ENCODE data around the gene SPAG7.

The SPAG7 gene

GRCh38 chr17:4942760-4943508, 24.7 kb downstream of the SPAG7 start:
- TF ChIP-seq, protein P1, sequence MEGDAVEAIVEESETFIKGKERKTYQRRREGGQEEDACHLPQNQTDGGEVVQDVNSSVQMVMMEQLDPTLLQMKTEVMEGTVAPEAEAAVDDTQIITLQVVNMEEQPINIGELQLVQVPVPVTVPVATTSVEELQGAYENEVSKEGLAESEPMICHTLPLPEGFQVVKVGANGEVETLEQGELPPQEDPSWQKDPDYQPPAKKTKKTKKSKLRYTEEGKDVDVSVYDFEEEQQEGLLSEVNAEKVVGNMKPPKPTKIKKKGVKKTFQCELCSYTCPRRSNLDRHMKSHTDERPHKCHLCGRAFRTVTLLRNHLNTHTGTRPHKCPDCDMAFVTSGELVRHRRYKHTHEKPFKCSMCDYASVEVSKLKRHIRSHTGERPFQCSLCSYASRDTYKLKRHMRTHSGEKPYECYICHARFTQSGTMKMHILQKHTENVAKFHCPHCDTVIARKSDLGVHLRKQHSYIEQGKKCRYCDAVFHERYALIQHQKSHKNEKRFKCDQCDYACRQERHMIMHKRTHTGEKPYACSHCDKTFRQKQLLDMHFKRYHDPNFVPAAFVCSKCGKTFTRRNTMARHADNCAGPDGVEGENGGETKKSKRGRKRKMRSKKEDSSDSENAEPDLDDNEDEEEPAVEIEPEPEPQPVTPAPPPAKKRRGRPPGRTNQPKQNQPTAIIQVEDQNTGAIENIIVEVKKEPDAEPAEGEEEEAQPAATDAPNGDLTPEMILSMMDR (IDR thresholded peaks at IDR 0.05; ENCODE audit: insufficient read depth, low read depth, low read length, missing control alignments), result no peak
- no peak overlapping the region for H3K4me3 ChIP-seq (ENCODE audit: low read length)
- no peak for DNase-seq (ENCODE audit: low read depth)

DNA sequence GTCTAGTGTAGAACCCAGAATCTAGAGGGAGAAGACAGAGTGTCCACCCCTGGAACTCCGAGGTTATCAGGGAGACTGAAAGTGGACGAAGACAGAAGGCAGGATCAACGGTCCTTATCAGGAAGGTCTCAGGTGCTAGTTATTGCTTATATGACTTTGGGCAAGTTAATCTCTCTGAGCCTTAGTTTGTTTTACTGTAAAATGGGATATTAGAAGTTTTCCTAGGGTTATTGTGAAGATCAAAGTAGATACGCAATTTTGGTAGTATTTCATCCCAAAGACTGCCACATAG, 26.4 kb downstream of the SPAG7 start:
- TF ChIP-seq, protein P1 (IDR thresholded peaks at IDR 0.05; ENCODE audit: insufficient read depth, low read depth, low read length, missing control alignments), result no peak
- DNase-seq (ENCODE audit: low read depth), result no peak
- H3K4me3 ChIP-seq (ENCODE audit: low read length), result peak overlapping the region; percentile 96

DNA sequence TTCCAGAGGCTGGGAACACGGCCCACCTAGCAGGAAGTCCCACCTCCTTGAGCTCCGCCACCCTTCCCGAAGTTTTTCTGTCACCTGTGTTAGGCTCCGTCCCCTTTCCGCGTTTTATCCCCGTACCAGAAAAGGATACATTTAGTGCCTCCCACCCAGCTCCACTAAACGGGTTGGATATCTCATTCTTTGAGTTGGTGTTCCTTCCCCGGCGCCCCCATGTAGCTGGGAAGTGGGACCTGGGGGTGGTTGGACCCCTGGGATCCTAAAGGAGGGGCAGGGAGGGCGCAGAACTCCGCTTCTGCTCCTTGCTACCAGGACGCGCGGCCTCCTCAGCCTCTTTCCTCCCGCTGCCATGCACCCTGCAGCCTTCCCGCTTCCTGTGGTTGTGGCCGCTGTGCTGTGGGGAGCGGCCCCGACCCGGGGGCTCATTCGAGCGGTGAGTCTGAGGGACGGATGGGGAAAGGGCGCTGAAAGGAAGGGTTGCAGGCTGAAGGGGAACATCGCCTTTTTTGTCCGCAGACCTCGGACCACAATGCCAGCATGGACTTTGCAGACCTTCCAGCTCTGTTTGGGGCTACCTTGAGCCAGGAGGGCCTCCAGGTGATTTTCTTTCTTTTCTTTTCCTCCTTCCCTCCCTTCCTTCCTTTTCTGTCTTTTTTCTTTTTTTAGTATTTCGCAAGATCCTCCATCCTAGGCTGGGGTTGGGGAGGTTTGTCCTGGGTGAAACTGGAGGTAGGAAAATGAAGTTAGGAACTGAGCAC, 26.9 kb downstream of the SPAG7 start:
- peak; percentile 90 for DNase-seq (ENCODE audit: low read depth)
- peak overlapping the region; percentile 96 for H3K4me3 ChIP-seq (ENCODE audit: low read length)
- TF ChIP-seq, protein P1 (IDR thresholded peaks at IDR 0.05; ENCODE audit: insufficient read depth, low read depth, low read length, missing control alignments), result no peak

DNA sequence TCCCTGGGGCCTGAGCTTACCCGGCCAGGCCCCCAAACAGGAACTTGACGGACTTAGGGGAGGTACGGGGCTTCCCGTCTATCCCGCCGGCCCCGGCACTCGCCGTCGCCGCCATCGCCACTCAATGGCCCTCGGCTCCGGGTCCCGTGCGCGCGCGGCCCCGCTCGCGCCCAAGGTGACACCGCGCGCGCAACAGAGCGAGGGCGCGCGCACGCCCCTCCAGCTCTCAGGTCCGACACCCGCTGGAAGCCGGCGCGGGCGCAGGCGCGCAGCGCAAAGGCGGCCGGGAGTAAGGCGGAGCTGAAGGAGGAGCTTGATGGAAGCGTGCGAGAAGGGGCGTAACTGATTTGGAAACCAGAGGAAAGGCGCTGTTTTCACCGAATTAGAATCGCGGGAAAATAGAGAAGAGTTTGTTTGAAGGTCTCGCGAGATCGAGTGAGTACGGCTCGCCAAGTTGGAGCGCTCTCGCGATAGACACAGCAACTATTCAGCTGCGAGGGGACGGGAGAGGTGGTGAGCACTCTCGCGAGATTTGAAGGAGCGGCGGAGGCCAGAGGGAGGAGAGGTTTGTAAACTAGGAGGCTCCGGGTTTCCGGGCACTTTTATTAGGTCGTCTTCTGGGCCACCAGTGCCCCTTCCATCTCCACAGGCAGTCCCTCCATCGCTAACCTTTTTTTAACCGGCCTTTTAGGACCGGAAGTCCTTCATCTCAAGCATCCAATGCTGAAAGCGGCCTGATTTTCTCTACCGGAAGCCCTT, 27.6 kb downstream of the SPAG7 start, which contains the start of the genes RNF167 and SLC25A11:
RNF167 (plus strand) TSS at position 473 of the 759 bp plus-strand sequence. CDS start 642 bp downstream, outside the sequence.
SLC25A11 (minus strand) TSS at position 251 of the 759 bp plus-strand sequence; CDS start at position 115, 136 bp downstream.
- peak; percentile 99 for DNase-seq (ENCODE audit: low read depth)
- H3K4me3 ChIP-seq (ENCODE audit: low read length), result peak within 1 kb of the TSS; percentile 96
- TF ChIP-seq, protein P1 (IDR thresholded peaks at IDR 0.05; ENCODE audit: insufficient read depth, low read depth, low read length, missing control alignments), result no peak

GRCh38 chr17:4939546-4939795, 28.1 kb downstream of the SPAG7 start:
- DNase-seq (ENCODE audit: low read depth), result no peak
- peak overlapping the region; percentile 96 for H3K4me3 ChIP-seq (ENCODE audit: low read length)
- TF ChIP-seq, protein P1 (IDR thresholded peaks at IDR 0.05; ENCODE audit: insufficient read depth, low read depth, low read length, missing control alignments), result no peak

GRCh38 chr17:4938688-4939545, 28.7 kb downstream of the SPAG7 start:
- H3K4me3 ChIP-seq (ENCODE audit: low read length), result peak overlapping the region; percentile 96
- TF ChIP-seq, protein P1 (IDR thresholded peaks at IDR 0.05; ENCODE audit: insufficient read depth, low read depth, low read length, missing control alignments), result no peak
- no peak for DNase-seq (ENCODE audit: low read depth)

All from epithelial cell of esophagus (primary cell).